ENCODE data around the gene IFITM10. TPM values are rescaled to one million over a fixed set of nuclear protein-coding genes. Genes with fewer than 3 reads are reported as not detected.

The IFITM10 gene
- total RNA-seq, 2 experiments from 2014 or later, result 0.96 to 1.3 TPM

DNA sequence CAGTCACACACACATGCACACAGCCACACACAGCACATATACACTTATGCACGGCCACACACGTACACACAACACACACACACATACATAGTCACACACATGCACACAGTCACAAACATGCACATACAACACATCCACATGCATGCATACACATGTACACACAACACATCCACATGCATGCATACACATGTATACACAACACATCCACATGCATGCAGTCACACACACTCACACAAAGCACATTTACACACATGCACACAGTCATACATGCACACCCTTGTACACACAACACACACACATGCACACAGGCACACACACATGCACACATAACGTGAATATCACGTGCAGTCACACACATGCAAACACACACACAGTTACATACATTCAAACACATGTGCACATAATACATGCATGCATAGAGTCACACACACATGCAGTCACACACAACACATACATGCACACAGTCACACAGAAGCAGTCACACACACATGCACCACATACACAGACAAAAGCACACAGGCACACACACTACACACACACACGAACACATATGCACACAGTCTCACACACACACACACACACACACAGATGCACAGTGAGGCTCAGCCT lies 18.8 kb downstream of the IFITM10 start:
- Mint-ChIP-seq H3K27me3 (peaks cover 39% of the 10 kb centered on the region), H3K27ac (no peak overlapping the region)

DNA sequence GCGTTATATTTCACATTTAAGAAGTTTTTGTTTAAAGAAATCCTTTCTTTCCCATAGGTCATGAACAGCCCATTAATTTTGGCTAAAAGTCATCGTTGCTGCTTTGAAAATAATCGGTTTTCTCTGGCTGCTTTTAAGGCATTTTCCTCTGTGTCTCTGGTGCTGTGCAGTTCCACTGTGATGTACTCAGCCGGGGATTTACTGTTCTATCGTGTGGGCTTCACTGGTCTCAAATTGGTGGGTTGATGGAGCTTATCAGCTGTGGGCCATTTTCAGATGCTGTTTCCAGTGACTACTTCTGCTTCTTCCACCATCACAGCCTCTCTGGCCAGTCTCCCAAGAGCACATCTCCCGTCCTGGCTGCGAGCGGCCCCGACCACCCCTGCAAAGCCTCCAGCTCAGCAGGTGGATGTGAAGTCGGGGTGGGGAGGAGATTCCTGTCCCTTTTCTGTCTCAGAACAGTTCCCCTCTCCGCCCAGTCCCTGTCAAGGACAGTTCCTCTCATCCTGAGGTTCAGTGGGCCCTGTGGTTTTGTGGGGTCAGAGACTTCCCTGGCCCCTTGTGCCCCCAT lies 20.3 kb downstream of the IFITM10 start:
- H3K27me3 Mint-ChIP-seq, result peaks cover 28% of the 10 kb centered on the region
- peaks cover 61% of the 10 kb centered on the region for H3K4me1 Mint-ChIP-seq
- ATAC-seq, result no peak
- DNase-seq, result no peak
- H3K4me3 Mint-ChIP-seq, result no peak overlapping the region
- H3K36me3 Mint-ChIP-seq, result no peaks in the 10 kb centered on the region
- CTCF ChIA-PET, result interaction anchor here (1.0 to 1.3 kb wide), 5 partner anchors 24 to 102 kb away, joined by 3 to 8 read pairs (median 4); no protein-coding TSS in a partner anchor
- peaks cover 9% of the 10 kb centered on the region for H3K9me3 Mint-ChIP-seq (ENCODE audit: low read depth)
- H3K27ac Mint-ChIP-seq, result peak overlapping the region; percentile 83

More for the DNA sequence above, 18.8 kb downstream of the IFITM10 start:
- DNase-seq (no peak), ATAC-seq (no peak)
- Mint-ChIP-seq H3K4me3 (no peak overlapping the region), H3K36me3 (peaks cover 2% of the 10 kb centered on the region), H3K9me3 (ENCODE audit: low read depth) (peaks cover 16% of the 10 kb centered on the region), H3K4me1 (peaks cover 60% of the 10 kb centered on the region)
- CTCF ChIA-PET, result interaction anchor here (0.6 kb wide), 1 partner anchor 54 kb away, joined by 3 read pairs; no protein-coding TSS in a partner anchor

DNA sequence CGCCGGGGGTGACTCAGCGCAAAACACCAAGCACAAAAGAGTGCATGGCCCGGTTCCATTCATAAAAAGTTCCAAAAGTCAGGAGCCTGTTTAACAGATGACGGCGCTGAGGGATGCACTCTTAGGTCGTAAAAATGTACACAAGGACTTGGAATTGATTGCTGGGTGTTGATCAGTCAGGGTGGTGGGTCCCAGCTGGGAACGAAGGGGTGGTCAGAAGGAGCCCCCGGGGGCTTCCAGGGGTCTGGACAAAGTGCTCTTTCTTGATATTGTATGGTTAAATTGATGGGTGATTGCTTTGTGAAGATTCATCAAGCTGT lies 20.7 kb downstream of the IFITM10 start:
- Mint-ChIP-seq H3K9me3 (ENCODE audit: low read depth) (peaks cover 9% of the 10 kb centered on the region), H3K4me3 (peak overlapping the region; percentile 41), H3K36me3 (no peaks in the 10 kb centered on the region), H3K27ac (peak overlapping the region; percentile 83), H3K4me1 (peaks cover 61% of the 10 kb centered on the region), H3K27me3 (peaks cover 31% of the 10 kb centered on the region)
- ATAC-seq (no peak), DNase-seq (no peak)
- CTCF ChIA-PET, result interaction anchor here (1.0 to 1.3 kb wide), 5 partner anchors 23 to 102 kb away, joined by 3 to 8 read pairs (median 4); no protein-coding TSS in a partner anchor

DNA sequence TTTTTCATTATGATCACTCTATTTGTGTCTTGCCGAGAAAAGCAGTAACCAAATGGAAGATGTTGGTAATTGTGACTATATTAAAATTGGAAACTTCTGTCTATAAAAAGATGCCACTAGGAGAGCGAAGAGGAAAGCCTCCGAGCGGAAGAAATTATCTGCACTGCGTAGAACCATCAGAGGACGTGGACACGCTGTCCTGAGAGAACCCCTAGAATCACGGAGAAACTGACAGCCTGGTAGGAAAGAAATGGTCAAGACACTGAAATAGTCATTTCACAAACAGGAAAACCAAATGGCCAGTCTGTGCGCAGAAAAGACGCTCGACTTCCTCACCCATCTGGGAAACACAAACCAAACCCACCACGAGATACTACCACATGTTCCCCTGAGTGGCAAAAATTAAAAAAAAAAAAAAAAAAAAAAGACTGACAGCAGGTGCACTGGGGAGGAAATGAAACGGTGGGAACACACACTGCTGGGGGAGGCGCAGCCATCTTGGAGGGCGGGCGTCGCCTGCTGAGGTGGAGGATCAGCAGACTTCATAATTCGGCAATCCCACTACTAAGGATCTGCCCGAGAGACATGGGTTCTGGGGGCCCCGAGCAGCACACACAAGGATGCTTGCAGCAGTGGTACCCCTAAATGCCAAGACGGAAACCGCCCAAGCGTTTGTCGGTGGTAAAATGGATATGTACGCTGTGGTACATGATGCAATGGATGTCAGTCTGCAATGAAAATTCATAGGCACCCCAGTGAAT lies 21.3 kb downstream of the IFITM10 start:
- Mint-ChIP-seq H3K4me1 (peaks cover 57% of the 10 kb centered on the region), H3K36me3 (no peaks in the 10 kb centered on the region), H3K27ac (peak overlapping the region; percentile 83), H3K27me3 (peaks cover 32% of the 10 kb centered on the region), H3K9me3 (ENCODE audit: low read depth) (peaks cover 9% of the 10 kb centered on the region), H3K4me3 (peak overlapping the region; percentile 41)
- DNase-seq (peak; percentile 72), ATAC-seq (peak; percentile 75)
- CTCF ChIA-PET, result interaction anchor here (1.3 kb wide), 1 partner anchor 28 kb away, joined by 5 read pairs; no protein-coding TSS in a partner anchor

DNA sequence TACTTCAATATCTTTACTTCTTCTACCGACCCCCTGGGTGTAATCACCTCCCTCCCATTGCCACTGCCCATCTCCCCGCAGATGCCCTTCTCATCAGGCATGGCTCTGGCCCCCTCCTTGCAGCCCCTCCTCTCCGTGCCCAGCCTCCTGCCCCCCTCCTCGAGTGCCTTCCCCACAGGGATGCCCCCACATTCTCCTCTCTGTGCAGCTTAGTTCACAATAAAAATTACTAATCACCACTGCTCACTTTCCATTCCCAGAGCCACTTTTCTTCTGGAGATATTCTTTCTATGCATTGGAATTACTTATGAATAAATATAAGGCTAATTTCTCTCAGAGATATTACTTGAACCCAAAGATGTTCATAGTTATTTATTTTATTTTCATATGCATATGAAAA lies 22.1 kb downstream of the IFITM10 start:
- H3K27ac Mint-ChIP-seq, result no peak overlapping the region
- peaks cover 27% of the 10 kb centered on the region for H3K27me3 Mint-ChIP-seq
- ATAC-seq (no peak), DNase-seq (no peak)
- peaks cover 52% of the 10 kb centered on the region for H3K4me1 Mint-ChIP-seq
- H3K9me3 Mint-ChIP-seq (ENCODE audit: low read depth), result peaks cover 9% of the 10 kb centered on the region
- H3K36me3 Mint-ChIP-seq, result no peaks in the 10 kb centered on the region
- CTCF ChIA-PET, result interaction anchor here (2.8 kb wide), 1 partner anchor 104 kb away, joined by 15 read pairs; no protein-coding TSS in a partner anchor
- no peak overlapping the region for H3K4me3 Mint-ChIP-seq

DNA sequence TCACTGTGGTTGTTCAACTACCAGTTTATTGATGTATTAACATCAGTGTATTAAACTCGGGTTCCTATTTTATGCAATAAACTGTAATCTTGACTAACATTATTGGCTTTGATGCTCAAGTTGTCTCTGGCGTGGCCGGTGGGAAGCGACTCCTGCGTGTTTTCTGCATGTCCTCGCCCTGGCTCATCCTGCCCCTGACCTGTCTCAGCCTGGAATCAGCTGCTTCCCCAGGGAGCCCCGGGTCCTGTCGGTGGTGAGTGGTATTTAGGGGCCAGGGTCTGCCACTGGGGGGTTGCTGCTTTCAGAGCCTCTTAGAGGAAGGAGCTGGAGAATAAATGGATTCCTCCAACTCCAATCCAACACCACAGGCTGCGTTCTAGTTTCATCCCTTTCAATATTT lies 22.5 kb downstream of the IFITM10 start:
- peaks cover 52% of the 10 kb centered on the region for H3K4me1 Mint-ChIP-seq
- DNase-seq (no peak), ATAC-seq (no peak)
- CTCF ChIA-PET, result interaction anchor here (2.8 kb wide), 1 partner anchor 104 kb away, joined by 15 read pairs; no protein-coding TSS in a partner anchor
- H3K27ac Mint-ChIP-seq, result no peak overlapping the region
- H3K27me3 Mint-ChIP-seq, result peaks cover 31% of the 10 kb centered on the region
- H3K9me3 Mint-ChIP-seq (ENCODE audit: low read depth), result peaks cover 9% of the 10 kb centered on the region
- H3K4me3 Mint-ChIP-seq, result no peak overlapping the region
- no peaks in the 10 kb centered on the region for H3K36me3 Mint-ChIP-seq

DNA sequence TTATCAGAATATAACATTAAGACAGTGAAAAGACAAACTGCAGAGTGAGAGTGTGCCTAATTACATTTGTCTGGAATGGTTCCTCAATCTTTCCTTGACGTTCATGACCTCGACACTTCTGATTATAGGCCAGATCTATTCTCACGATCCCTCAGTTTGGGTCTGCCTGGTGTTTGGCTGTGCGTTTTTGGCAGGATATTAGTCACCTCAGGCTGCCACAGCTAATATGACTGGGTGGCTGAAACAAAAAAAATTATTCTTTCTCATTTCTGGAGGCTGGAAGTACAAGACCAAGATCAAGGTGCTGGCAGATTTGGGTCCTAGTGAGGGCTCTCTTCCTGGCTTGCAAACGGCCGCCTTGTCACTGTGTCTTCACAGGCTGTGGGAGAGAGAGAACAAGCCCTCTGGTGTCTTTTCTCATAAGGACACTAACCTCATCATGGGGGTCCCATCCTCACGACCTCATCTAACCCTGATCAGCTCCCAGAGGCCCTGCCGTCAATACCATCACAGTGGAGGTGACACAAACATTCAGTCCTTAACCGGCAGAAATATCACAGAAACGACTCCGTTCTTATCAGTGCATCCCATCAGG lies 23.2 kb downstream of the IFITM10 start:
- Mint-ChIP-seq H3K4me1 (peaks cover 52% of the 10 kb centered on the region), H3K36me3 (no peaks in the 10 kb centered on the region), H3K27me3 (peaks cover 31% of the 10 kb centered on the region), H3K4me3 (no peak overlapping the region), H3K27ac (peak overlapping the region; percentile 37), H3K9me3 (ENCODE audit: low read depth) (peaks cover 9% of the 10 kb centered on the region)
- DNase-seq, result peak; percentile 54
- CTCF ChIA-PET, result interaction anchor here (0.7 to 3.2 kb wide), 3 partner anchors 30 to 105 kb away, joined by 3 to 17 read pairs (median 15); no protein-coding TSS in a partner anchor
- ATAC-seq, result peak; percentile 53

DNA sequence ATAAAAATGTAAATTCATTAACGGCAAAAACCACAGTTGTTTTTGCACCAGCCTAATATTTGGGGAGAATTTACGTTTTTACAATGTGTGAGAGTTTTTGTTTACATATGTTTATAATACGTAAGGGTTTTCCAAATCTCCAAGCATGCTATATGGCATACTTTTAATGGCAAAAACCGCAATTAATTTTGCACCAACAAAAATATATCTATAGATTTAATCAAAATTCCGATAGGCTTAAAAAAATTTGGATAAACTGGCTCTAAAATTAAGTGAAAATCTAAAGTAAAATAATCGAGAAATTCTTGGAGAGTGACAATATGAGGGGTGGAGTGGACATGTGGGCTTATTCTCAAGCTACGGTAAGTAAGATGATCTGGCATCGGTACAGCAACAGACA lies 30.6 kb downstream of the IFITM10 start:
- no peak for ATAC-seq
- DNase-seq, result no peak
- Mint-ChIP-seq H3K4me3 (no peak overlapping the region), H3K27ac (no peak overlapping the region), H3K27me3 (peaks cover 31% of the 10 kb centered on the region), H3K36me3 (no peaks in the 10 kb centered on the region), H3K4me1 (peaks cover 1% of the 10 kb centered on the region), H3K9me3 (ENCODE audit: low read depth) (no peaks in the 10 kb centered on the region)
- CTCF ChIA-PET, result no interaction called here

DNA sequence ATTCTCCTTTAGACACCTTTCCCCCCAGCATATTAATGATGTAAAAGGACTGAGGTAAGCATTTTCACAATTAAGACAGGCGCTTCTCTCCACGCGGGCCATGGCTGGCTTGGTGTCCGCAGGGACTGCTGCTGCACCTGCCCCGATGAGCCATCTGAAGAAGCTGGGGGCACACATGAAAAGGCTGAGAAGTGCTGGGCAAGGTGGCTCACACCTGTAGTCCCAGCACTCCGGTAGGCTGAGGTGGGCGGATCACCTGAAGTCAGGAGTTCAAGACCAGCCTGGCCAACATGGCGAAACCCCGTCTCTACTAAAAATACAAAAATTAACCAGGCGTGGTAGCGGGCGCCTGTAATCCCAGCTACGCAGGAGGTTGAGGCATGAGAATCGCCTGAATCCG lies 32.1 kb downstream of the IFITM10 start:
- DNase-seq (no peak), ATAC-seq (no peak)
- no peak overlapping the region for H3K27ac Mint-ChIP-seq
- CTCF ChIA-PET, result interaction anchor here (0.7 to 2.6 kb wide), 5 partner anchors 25 to 122 kb away, joined by 3 to 13 read pairs (median 6); partner anchors contain the start of gene CTSD
- no peaks in the 10 kb centered on the region for H3K9me3 Mint-ChIP-seq (ENCODE audit: low read depth)
- H3K27me3 Mint-ChIP-seq, result peaks cover 35% of the 10 kb centered on the region
- H3K4me3 Mint-ChIP-seq, result no peak overlapping the region
- no peaks in the 10 kb centered on the region for H3K4me1 Mint-ChIP-seq
- no peaks in the 10 kb centered on the region for H3K36me3 Mint-ChIP-seq

DNA sequence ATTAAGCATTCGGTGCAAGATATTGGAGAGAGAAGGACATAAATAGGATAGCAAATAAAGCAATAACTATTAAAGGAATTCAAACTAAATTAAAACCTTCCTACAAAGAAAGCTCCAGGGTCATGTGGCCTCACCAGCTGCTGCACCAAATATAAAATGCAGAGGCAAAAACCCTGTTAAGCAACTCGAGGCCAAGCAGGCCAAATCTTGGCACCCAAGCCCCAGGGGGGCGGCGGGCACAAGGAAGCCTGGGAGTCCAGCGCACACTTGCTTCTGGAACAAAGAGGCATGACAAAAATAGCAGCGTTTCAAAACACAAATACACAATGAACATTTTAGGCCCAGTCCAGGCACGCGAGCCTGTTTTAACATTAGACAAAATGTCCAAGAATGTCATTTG lies 32.6 kb downstream of the IFITM10 start:
- Mint-ChIP-seq H3K4me1 (no peaks in the 10 kb centered on the region), H3K36me3 (no peaks in the 10 kb centered on the region), H3K27ac (no peak overlapping the region), H3K9me3 (ENCODE audit: low read depth) (no peaks in the 10 kb centered on the region), H3K4me3 (no peak overlapping the region), H3K27me3 (peaks cover 32% of the 10 kb centered on the region)
- ATAC-seq (no peak), DNase-seq (no peak)
- CTCF ChIA-PET, result interaction anchor here (0.7 to 2.6 kb wide), 5 partner anchors 24 to 123 kb away, joined by 3 to 13 read pairs (median 6); partner anchors contain the start of gene CTSD

DNA sequence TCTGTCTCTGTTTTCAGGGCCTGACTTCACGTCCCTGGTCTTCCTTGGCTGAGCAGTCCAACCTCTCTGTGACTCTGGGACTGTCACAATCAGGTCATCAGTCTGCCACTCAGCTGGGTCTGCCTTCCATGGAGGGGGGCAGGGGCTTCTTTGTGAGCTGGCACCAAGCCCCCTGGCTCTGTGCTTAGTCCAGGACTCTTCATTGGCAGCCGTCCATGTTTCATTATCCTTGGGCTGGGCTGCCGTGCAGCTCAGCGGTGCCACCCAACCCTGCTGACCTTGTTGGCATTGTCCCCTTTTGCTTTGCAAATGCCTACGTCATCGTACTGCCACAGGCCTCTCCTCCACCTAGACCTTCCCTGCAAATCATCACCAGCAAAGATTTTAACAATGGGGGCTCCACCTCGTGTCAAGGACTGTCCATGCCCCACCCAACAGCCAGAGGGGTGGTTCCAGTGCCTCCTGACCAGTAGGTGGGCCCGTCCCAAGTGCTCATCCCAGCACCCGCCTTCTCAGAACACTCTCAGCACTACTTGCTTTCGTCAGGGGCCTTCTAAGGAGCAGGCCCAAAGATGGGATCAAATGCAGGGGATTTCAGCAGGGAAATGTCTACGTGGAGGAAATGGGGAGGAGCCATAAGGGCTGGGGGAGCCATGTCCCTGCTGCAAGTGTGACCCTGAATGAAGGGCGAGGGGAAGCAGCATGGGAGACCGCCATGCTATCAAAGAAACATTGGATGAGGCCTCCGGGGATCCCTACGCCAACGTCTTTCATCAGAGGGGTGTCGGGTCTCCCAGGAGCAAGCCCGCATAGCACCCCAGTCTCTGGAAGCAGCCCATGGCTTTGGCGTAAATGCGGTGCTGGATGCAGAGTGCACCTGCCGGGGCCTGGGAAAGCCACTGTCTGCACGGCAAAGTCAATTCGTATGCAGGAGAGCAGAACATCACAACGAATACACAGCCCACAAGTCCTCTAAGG lies 35.2 kb downstream of the IFITM10 start:
- peaks cover 32% of the 10 kb centered on the region for H3K27me3 Mint-ChIP-seq
- DNase-seq, result no peak

DNA sequence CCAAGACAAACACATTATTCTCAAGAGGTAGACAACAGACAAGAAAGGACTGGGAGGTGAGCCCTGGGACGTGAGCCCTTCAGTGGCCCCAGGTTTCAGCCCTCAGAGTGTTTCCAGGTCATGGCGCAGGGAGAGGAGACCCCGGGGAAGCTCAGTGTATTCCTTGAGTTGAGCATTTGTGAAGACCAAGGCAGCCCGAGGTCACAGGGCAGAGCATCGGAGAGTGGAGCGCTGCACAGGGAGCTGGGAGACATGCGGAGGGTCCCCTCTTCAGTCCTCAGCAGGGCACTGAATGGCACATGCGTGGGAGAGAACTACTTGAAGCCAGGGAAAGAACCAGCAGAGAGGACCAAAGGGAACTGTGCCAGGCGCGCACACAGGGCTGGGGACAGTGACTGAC lies 41.7 kb downstream of the IFITM10 start:
- Mint-ChIP-seq H3K27ac (no peak overlapping the region), H3K27me3 (peaks cover 43% of the 10 kb centered on the region), H3K9me3 (ENCODE audit: low read depth) (no peaks in the 10 kb centered on the region), H3K4me1 (peaks cover 26% of the 10 kb centered on the region), H3K36me3 (no peaks in the 10 kb centered on the region), H3K4me3 (no peak overlapping the region)
- CTCF ChIA-PET, result interaction anchor here (2.6 to 6.0 kb wide), 3 partner anchors 15 to 124 kb away, joined by 7 to 55 read pairs (median 54); partner anchors contain the start of gene SYT8
- no peak for DNase-seq
- ATAC-seq, result no peak

More for the DNA sequence above, 35.2 kb downstream of the IFITM10 start:
- ATAC-seq, result no peak
- Mint-ChIP-seq H3K4me1 (no peaks in the 10 kb centered on the region), H3K9me3 (ENCODE audit: low read depth) (no peaks in the 10 kb centered on the region), H3K27ac (no peak overlapping the region), H3K36me3 (no peaks in the 10 kb centered on the region), H3K4me3 (no peak overlapping the region)
- CTCF ChIA-PET, result interaction anchor here (1.4 kb wide), 1 partner anchor 21 kb away, joined by 7 read pairs; no protein-coding TSS in a partner anchor

Measured in activated CD8-positive, alpha-beta memory T cell treated with anti-CD3 and anti-CD28 coated beads, Interleukin-2, amount 10 ng/mL, durations not matched to agents 7 days and 5 days (primary cell).